Endodermal cell (in vitro differentiated cells): ENCODE measurements around the gene RUNX2. TPM values are rescaled to one million over a fixed set of nuclear protein-coding genes. Genes with fewer than 3 reads are reported as not detected.

Experiments used
- DNase-seq: peaks from one replicate; pipeline ENCODE4 v3.0.0-alpha.2; 2017
- H3K27ac ChIP-seq: 2 replicates; pipeline ENCODE4 v1.5.1; 2013; ENCODE audit warnings: mild to moderate bottlenecking, low read depth, low read length, moderate library complexity
- H3K27me3 ChIP-seq: 2 replicates; pipeline ENCODE4 v1.6.1; 2013; ENCODE audit warnings: mild to moderate bottlenecking, low read length, moderate library complexity; ENCODE audit not compliant: insufficient read depth, control insufficient read depth, poor library complexity, severe bottlenecking
- H3K36me3 ChIP-seq: 2 replicates; pipeline ENCODE4 v1.7.0; 2013; ENCODE audit warnings: mild to moderate bottlenecking, low read length, moderate library complexity; ENCODE audit not compliant: control insufficient read depth, insufficient read depth
- H3K4me1 ChIP-seq: one replicate; pipeline ENCODE4 v1.7.0; 2013; ENCODE audit warnings: low read length; ENCODE audit not compliant: control insufficient read depth, insufficient read depth
- H3K4me3 ChIP-seq: 2 replicates; pipeline ENCODE4 v1.5.1; 2013; ENCODE audit warnings: mild to moderate bottlenecking, low read length, moderate library complexity
- H3K9ac ChIP-seq: 2 replicates; pipeline ENCODE4 v1.6.1; 2013; ENCODE audit warnings: mild to moderate bottlenecking, low read length, moderate library complexity; ENCODE audit not compliant: poor library complexity, severe bottlenecking; ENCODE audit errors: extremely low read depth
- H3K9me3 ChIP-seq: 2 replicates; pipeline ENCODE4 v1.6.1; 2013; ENCODE audit warnings: mild to moderate bottlenecking, low read length, moderate library complexity; ENCODE audit not compliant: control insufficient read depth
- H3K27ac Mint-ChIP-seq: 2 replicates; pipeline ENCODE4 v1.8.0; 2020; ENCODE audit warnings: mixed read lengths
- H3K27me3 Mint-ChIP-seq: 2 replicates; pipeline ENCODE4 v1.8.0; 2021; ENCODE audit warnings: mild to moderate bottlenecking, mixed read lengths; ENCODE audit not compliant: insufficient read depth
- H3K36me3 Mint-ChIP-seq: 2 replicates; pipeline ENCODE4 v1.8.0; 2020; ENCODE audit warnings: low read depth, mixed read lengths
- H3K4me1 Mint-ChIP-seq: 2 replicates; pipeline ENCODE4 v1.8.0; 2020; ENCODE audit warnings: mixed read lengths
- H3K4me3 Mint-ChIP-seq: 2 replicates; pipeline ENCODE4 v1.8.0; 2020; ENCODE audit warnings: mild to moderate bottlenecking, moderate library complexity, mixed read lengths
- H3K9me3 Mint-ChIP-seq: 2 replicates; pipeline ENCODE4 v1.8.0; 2020; ENCODE audit warnings: mild to moderate bottlenecking, mixed read lengths
- CTCF ChIP-seq: fragments of 200-600 bp; sonication (generic); conservative IDR thresholded peaks from 2 replicates; pipeline ENCODE4 v1.5.0; 2021; ENCODE audit warnings: antibody characterized with exemption, mild to moderate bottlenecking
- WGBS, 2 experiments: methylation state at CpG; one replicate each; pipeline versions ENCODE4 v1.1.5 to v1.1.7; 2013; ENCODE audit warnings: missing lambda C conversion rate in 2 of 2, mixed read lengths in 1 of 2; ENCODE audit not compliant: insufficient coverage in 1 of 2, insufficient read length in 1 of 2; 5-methylcytosine and 5-hydroxymethylcytosine counted together
- total RNA-seq, 2 donors: library from RNA; stranded (reverse); fragmentation: NEBNext Ultra II Directional in 1 of 2; extraction: Animal tissue kit (Norgen Biotek cat#: 25700) in 1 of 2; gene quantifications; 2 replicates in 1 of 2; 3 replicates in 1 of 2; pipeline ENCODE4 v1.2.1, GENCODE V29; 2021

Gene RUNX2
- total RNA-seq, 2 donors from 2014 or later: 0.18 to 0.26 TPM

- Histone ChIP-seq H3K9me3 (no peaks in the 10 kb centered on the region), H3K9ac (no peak overlapping the region), H3K27ac (no peak overlapping the region), H3K36me3 (no peaks in the 10 kb centered on the region), H3K4me1 (peaks cover 5% of the 10 kb centered on the region), H3K27me3 (peaks cover 16% of the 10 kb centered on the region), H3K4me3 (no peak overlapping the region)
- no peaks in the 10 kb centered on the region for H3K9me3 Mint-ChIP-seq
- no peaks in the 10 kb centered on the region for H3K36me3 Mint-ChIP-seq
- peaks cover 11% of the 10 kb centered on the region for H3K27me3 Mint-ChIP-seq
- H3K4me3 Mint-ChIP-seq: no peak overlapping the region
- DNase-seq: no peak
- H3K4me1 Mint-ChIP-seq: no peaks in the 10 kb centered on the region
- TF ChIP-seq CTCF: no peak
- H3K27ac Mint-ChIP-seq: no peak overlapping the region
- WGBS, 2 experiments: 93 to 97% methylated on average over 2 of the region's 2 CpGs
These were observed 132.0 kb downstream of the RUNX2 start for GRCh38 chr6:45460166-45460565.

DNA sequence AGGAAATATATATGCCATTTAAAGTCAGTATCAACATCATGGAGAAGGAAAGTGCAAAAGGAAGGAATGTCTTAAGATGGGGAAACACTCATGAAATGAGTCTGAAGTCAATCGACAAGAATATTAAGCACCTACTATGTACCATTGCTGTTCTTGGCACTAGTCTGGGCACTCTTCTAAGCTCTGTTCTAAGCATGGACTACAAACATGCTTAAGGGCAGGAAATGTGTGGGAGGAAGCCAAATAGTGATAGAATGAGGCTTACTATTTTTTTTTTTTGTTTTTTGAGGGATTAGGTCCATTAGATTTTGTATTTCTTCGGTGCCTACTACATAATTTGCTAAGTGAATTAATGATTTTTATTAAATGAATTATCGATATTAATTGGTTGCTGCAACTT is 133.4 kb downstream of the RUNX2 start:
- WGBS, 2 experiments: 95 to 100% methylated on average over 1 to 3 of the region's 3 CpGs
- no peak for TF ChIP-seq CTCF
- no peaks in the 10 kb centered on the region for H3K4me1 Mint-ChIP-seq
- H3K36me3 Mint-ChIP-seq: no peaks in the 10 kb centered on the region
- Histone ChIP-seq H3K9ac (no peak overlapping the region), H3K4me1 (no peaks in the 10 kb centered on the region), H3K27me3 (peaks cover 13% of the 10 kb centered on the region), H3K36me3 (no peaks in the 10 kb centered on the region), H3K4me3 (no peak overlapping the region), H3K27ac (no peak overlapping the region), H3K9me3 (no peaks in the 10 kb centered on the region)
- no peak for DNase-seq
- H3K4me3 Mint-ChIP-seq: no peak overlapping the region
- no peak overlapping the region for H3K27ac Mint-ChIP-seq
- no peaks in the 10 kb centered on the region for H3K9me3 Mint-ChIP-seq
- peaks cover 11% of the 10 kb centered on the region for H3K27me3 Mint-ChIP-seq

DNA sequence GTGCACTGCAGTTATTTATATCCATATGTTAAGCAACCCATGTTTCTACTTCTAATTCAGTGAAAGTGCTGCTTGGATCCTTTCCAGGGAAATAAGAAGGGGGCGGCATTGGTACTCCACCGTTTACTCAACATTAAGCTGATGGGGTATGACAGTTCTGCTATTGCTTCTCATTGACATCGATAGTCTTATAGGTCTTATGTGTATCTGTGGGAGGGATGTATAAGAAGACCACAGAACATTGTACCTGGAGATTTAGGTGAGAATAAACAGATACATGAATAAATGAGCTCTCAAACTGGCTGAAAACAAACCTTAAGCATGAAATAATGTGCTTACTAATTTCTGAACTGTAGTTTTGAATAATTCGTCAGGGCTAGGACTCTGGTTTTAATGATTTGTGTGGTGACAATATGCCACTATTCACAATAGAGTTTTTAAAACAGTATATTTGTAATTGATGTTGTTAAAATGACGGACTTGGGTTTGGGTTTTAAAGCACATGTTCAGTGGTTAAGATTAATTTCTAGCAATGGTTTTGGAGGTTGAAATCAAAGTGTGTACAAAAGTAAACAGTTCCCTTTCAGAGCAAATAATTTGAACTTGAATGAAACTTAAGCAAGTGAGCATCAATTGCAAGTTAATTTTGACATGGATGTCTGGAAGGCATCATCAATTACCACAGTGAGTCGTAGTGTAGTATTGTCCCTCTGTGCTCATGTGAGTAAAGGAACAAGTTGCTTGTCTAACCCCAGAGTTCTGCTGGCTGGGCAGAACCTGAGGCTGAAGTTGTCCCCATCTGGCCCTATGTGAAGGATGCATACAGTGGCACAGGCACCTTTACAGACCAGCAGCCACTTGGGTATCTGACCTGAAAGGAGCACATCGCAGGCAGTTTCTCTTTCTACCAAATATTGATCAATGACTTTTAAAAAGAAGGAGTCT is 134.3 kb downstream of the RUNX2 start:
- no peak overlapping the region for H3K4me3 ChIP-seq
- no peaks in the 10 kb centered on the region for H3K4me1 ChIP-seq
- Mint-ChIP-seq H3K4me3 (no peak overlapping the region), H3K4me1 (no peaks in the 10 kb centered on the region), H3K27ac (no peak overlapping the region), H3K9me3 (no peaks in the 10 kb centered on the region), H3K36me3 (no peaks in the 10 kb centered on the region), H3K27me3 (peaks cover 5% of the 10 kb centered on the region)
- DNase-seq: no peak
- TF ChIP-seq CTCF: no peak
- H3K36me3 ChIP-seq: no peaks in the 10 kb centered on the region
- WGBS, 2 experiments: 60 to 92% methylated on average over 1 to 7 of the region's 7 CpGs
- H3K9ac ChIP-seq: no peak overlapping the region
- H3K27ac ChIP-seq: no peak overlapping the region
- peaks cover 3% of the 10 kb centered on the region for H3K27me3 ChIP-seq
- H3K9me3 ChIP-seq: no peaks in the 10 kb centered on the region
